Mammary epithelial cell (primary cell): ENCODE data around the gene LONRF2.

Source experiments
- CTCF ChIP-seq, 2 donors: IDR thresholded peaks in 1 of 2; conservative IDR thresholded peaks in 1 of 2; 2 replicates each; pipeline ENCODE4 v1.5.1; 2011 to 2012; ENCODE audit warnings: inconsistent platforms in 2 of 2, low read length in 2 of 2, mild to moderate bottlenecking in 2 of 2, control low read depth in 1 of 2, low read depth in 1 of 2; ENCODE audit not compliant: insufficient read depth in 1 of 2; ENCODE audit errors: extremely low read depth in 1 of 2
- EZH2 ChIP-seq: IDR thresholded peaks from 2 replicates; pipeline ENCODE4 v1.6.1; 2012; ENCODE audit warnings: low read length, inconsistent platforms, borderline replicate concordance

GRCh38 chr2:100246163-100247145 lies 75.8 kb downstream of the LONRF2 start:
- TF ChIP-seq CTCF (conservative IDR thresholded peaks at IDR 0.05 in 1 of 2, IDR thresholded peaks at IDR 0.05 in 1 of 2; ENCODE audit: extremely low read depth in 1 of 2, insufficient read depth in 1 of 2, low read depth in 1 of 2, low read length in 2 of 2), result peak; percentile 28 to 30
- TF ChIP-seq EZH2, result no peak
